GM12878 (cell line): ENCODE data around the gene SCNM1. TPM values are rescaled to one million over a fixed set of nuclear protein-coding genes. Genes with fewer than 3 reads are reported as not detected.

ENCODE experiments used
- ATAC-seq: fragments of 200-7000 bp; cut with Tn5 transposase; 3 replicates; pipeline ENCODE4 v1.9.1; 2020; ENCODE audit warnings: mild to moderate bottlenecking, moderate library complexity
- BruUV-seq: library from RNA; stranded (reverse); fragments of 400-500 nt; replicated peaks from 2 replicates; lab custom pipeline; 2021; lab: Mats Ljungman, UMichigan
- CTCF ChIA-PET: fragments of 300-600 bp; sonication (Branson Sonifier 250); formaldehyde crosslinking; extraction: SDS; loops from one replicate; lab custom pipeline; 2021; ENCODE audit warnings: inconsistent platforms; lab: Yijun Ruan, JAX
- POLR2A ChIA-PET: fragments of 350-600 bp; formaldehyde crosslinking; extraction: SDS; loops from one replicate; lab custom pipeline; 2021; ENCODE audit warnings: inconsistent platforms; lab: Charles Lee
- RAD21 ChIA-PET: fragments of 300-600 bp; sonication (Branson Sonifier 250); formaldehyde crosslinking; loops from one replicate; lab custom pipeline; 2023; ENCODE audit warnings: antibody characterized with exemption; ENCODE audit not compliant: unreplicated experiment; lab: Charles Lee
- SMC1A ChIA-PET: fragments of 300-600 bp; sonication (Branson Sonifier 250); formaldehyde crosslinking; loops from one replicate; lab custom pipeline; 2023; ENCODE audit not compliant: unreplicated experiment, uncharacterized antibody; lab: Charles Lee
- DNase-seq: peaks from one replicate; pipeline ENCODE4 v3.0.0-alpha.2; 2011; ENCODE audit warnings: low read depth, low spot score
- FAIRE-seq: peaks from 3 replicates; lab custom pipeline; 2011; peaks lifted over from hg19 to GRCh38; lab: Jason Lieb, UNC
- H2AFZ ChIP-seq: 2 replicates; pipeline ENCODE4 v1.6.0; 2011; ENCODE audit warnings: low read depth, low read length, control low read depth; ENCODE audit not compliant: control insufficient read depth
- H3K27ac ChIP-seq: 2 replicates; pipeline ENCODE4 v1.5.1; 2011; ENCODE audit warnings: control low read depth; ENCODE audit not compliant: control insufficient read depth, insufficient read depth
- H3K27me3 ChIP-seq, 2 experiments: replicated peaks in 1 of 2; 2 replicates each; pipeline versions ENCODE4 v1.6.0 to v1.6.1; 2011; ENCODE audit warnings: low read length in 1 of 2; ENCODE audit not compliant: control insufficient read depth in 2 of 2, insufficient read depth in 2 of 2
- H3K36me3 ChIP-seq, 2 experiments: 2 replicates each; pipeline ENCODE4 v1.5.1; 2011; ENCODE audit warnings: low read length in 1 of 2; ENCODE audit not compliant: control insufficient read depth in 2 of 2, insufficient read depth in 2 of 2
- H3K4me1 ChIP-seq: 2 replicates; pipeline ENCODE4 v1.6.1; 2011; ENCODE audit warnings: mild to moderate bottlenecking, low read length, moderate library complexity, mixed read lengths; ENCODE audit not compliant: control insufficient read depth, insufficient read depth
- H3K4me2 ChIP-seq: 2 replicates; pipeline ENCODE4 v1.6.0; 2011; ENCODE audit warnings: control low read depth; ENCODE audit not compliant: control insufficient read depth, insufficient read depth
- H3K4me3 ChIP-seq: fragments of 200-600 bp; sonication (generic); 2 replicates; pipeline ENCODE4 v1.5.1; 2016
- H3K79me2 ChIP-seq: 2 replicates; pipeline ENCODE4 v1.6.0; 2011; ENCODE audit warnings: low read length; ENCODE audit not compliant: control insufficient read depth, insufficient read depth
- H3K9ac ChIP-seq: 2 replicates; pipeline ENCODE4 v1.8.0; 2011; ENCODE audit warnings: low read length, control low read depth, mixed read lengths; ENCODE audit not compliant: control insufficient read depth, insufficient read depth
- H3K9me3 ChIP-seq: replicated peaks from 3 replicates; pipeline ENCODE4 v1.5.1; 2011; ENCODE audit warnings: mild to moderate bottlenecking, low read length; ENCODE audit not compliant: control insufficient read depth, insufficient read depth
- H4K20me1 ChIP-seq: 2 replicates; pipeline ENCODE4 v1.6.0; 2011; ENCODE audit not compliant: control insufficient read depth, insufficient read depth
- EGR1 ChIP-seq, 2 experiments: IDR thresholded peaks; 1 replicate in 1 of 2; 2 replicates in 1 of 2; pipeline ENCODE4 v1.6.1; 2011 to 2012; ENCODE audit warnings: low read depth in 2 of 2, low read length in 2 of 2, borderline replicate concordance in 1 of 2, mild to moderate bottlenecking in 1 of 2, moderate library complexity in 1 of 2
- GABPA ChIP-seq: IDR thresholded peaks from 2 replicates; pipeline ENCODE4 v1.6.1; 2014; ENCODE audit warnings: antibody characterized with exemption, low read depth, mild to moderate bottlenecking, inconsistent platforms
- MTA3 ChIP-seq: IDR thresholded peaks from 2 replicates; pipeline ENCODE4 v1.6.1; 2012; ENCODE audit warnings: low read length, inconsistent platforms, borderline replicate concordance
- PML ChIP-seq: IDR thresholded peaks from 2 replicates; pipeline ENCODE4 v1.6.1; 2012; ENCODE audit warnings: low read length, inconsistent platforms
- RBBP5 ChIP-seq: fragments of 200-600 bp; sonication (generic); conservative IDR thresholded peaks from 2 replicates; pipeline ENCODE4 v1.6.1; 2016
- RUNX3 ChIP-seq: IDR thresholded peaks from 2 replicates; pipeline ENCODE4 v1.6.1; 2012; ENCODE audit warnings: low read length, inconsistent platforms
- TARDBP ChIP-seq: IDR thresholded peaks from 2 replicates; pipeline ENCODE4 v1.6.1; 2016; ENCODE audit warnings: borderline replicate concordance
- ZNF622 ChIP-seq: fragments of 450-650 bp; IDR thresholded peaks from 2 replicates; pipeline ENCODE4 v1.6.1; 2017; ENCODE audit warnings: mild to moderate bottlenecking, inconsistent platforms
- WGBS: methylation state at CpG from one replicate; pipeline ENCODE4 v1.1.6; 2016; ENCODE audit warnings: low lambda C conversion rate; ENCODE audit not compliant: insufficient replicate concordance, insufficient coverage; ENCODE audit errors: missing lambda C conversion rate; 5-methylcytosine and 5-hydroxymethylcytosine counted together
- in situ Hi-C: fragments of 300-500 bp; cut with MboI; formaldehyde crosslinking; loops from 9 replicates; pipeline ENCODE4 v1.14.3; 2018; ENCODE audit warnings: mixed read lengths
- intact Hi-C: fragments of 100-400 bp; cut with micrococcal nuclease; formaldehyde crosslinking; loops from one replicate; pipeline ENCODE4 v1.14.2; 2022; ENCODE audit not compliant: unreplicated experiment
- polyA plus RNA-seq, 11 experiments: library from polyadenylated mRNA; depleted of rRNA in 4 of 11; unstranded in 6 of 11; stranded (reverse) in 5 of 11; fragments of >200 nt; fragmentation: Nextera tagmentation in 4 of 11; fragmentation: Illumina TruSeq in 1 of 11; extraction: Ambion mirVana in 4 of 11; extraction: Trizol in 1 of 11; gene quantifications; 1 replicate in 1 of 11; 2 replicates in 10 of 11; pipeline versions ENCODE4 v1.2.1 to v1.2.3, GENCODE V29; 2011 to 2016; ENCODE audit warnings: inconsistent platforms in 2 of 11, missing spikeins in 2 of 11, low read depth in 1 of 11
- total RNA-seq, 4 experiments: library from RNA; depleted of rRNA in 3 of 4; stranded (reverse); fragments of >200 nt in 3 of 4; fragmentation: Illumina TruSeq in 1 of 4; extraction: Trizol in 1 of 4; gene quantifications; 2 replicates each; pipeline versions ENCODE4 v1.2.1 to v1.2.3, GENCODE V29; 2013 to 2021
- TF ChIP-seq, protein P1 (sequence below): IDR thresholded peaks from 2 replicates; pipeline ENCODE4 v1.6.1; 2011; ENCODE audit warnings: low read depth, low read length, improper control_type of control experiment, borderline replicate concordance
- TF ChIP-seq, protein P2 (sequence below): fragments of 450-650 bp; IDR thresholded peaks from 2 replicates; pipeline ENCODE4 v1.6.1; 2017; ENCODE audit warnings: mild to moderate bottlenecking

Gene SCNM1
- total and polyA plus RNA-seq, 10 of the 15 experiments (the other 5 are each of a cell fraction or from before 2014, with no cell fraction given): 25.8 to 207 (median 76.9) TPM

DNA sequence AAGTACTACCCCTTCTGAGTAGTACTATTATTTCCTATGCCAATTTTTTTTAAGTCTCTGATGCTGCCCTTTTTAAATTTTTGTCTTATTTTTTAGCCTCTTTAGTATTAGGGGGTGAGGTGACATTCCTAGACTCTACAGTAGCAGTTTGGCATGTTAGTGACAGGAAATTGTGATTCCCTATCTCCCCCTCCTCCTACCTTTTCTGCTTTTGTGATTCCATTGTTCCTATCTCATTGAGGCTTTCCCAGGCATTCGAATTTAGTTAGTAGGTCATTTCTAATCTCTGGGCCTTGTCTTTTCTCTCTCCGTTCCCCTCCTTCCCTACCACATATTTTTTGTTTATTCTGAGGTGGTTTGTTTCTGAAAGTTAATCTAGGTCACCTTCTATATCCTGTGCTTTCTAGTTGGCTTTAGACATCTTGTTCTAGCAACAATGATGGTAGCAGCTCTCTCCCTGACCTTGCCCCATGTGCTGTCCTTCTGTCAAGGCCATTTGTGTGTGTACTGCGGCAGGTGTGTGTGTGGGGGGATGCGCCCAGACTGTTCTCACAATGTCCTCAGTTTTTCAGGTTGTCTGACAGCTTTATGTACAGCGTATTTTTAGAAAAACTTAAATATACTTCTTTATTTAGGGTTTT, 41.1 kb upstream of the SCNM1 start:
- ChIA-PET CTCF (interaction anchor here (0.6 to 1.3 kb wide), 2 partner anchors 15 to 25 kb away, joined by 3 read pairs; no protein-coding TSS in a partner anchor), RAD21 (no interaction called here), POLR2A (no interaction called here), SMC1A (no interaction called here)
- Histone ChIP-seq H2AFZ (no peak overlapping the region), H3K4me1 (no peaks in the 10 kb centered on the region), H3K79me2 (no peaks in the 10 kb centered on the region), H3K9me3 (no peaks in the 10 kb centered on the region), H3K4me3 (no peak overlapping the region), H3K36me3 (no peaks in the 10 kb centered on the region; a peak in 1 of 4 replicates), H3K9ac (no peak overlapping the region), H4K20me1 (no peaks in the 10 kb centered on the region), H3K27me3 (no peaks in the 10 kb centered on the region), H3K27ac (no peak overlapping the region), H3K4me2 (no peak overlapping the region)
- ATAC-seq (no peak), DNase-seq (no peak), FAIRE-seq (no peak)
- in situ Hi-C loops (no loop called here), intact Hi-C loops (no loop called here)
- WGBS: 71% methylated on average over 5 of the region's 5 CpGs
- BruUV-seq: no TSS peak
- TF ChIP-seq TARDBP (no peak), PML (no peak), RBBP5 (no peak)
- TF ChIP-seq, protein P1, sequence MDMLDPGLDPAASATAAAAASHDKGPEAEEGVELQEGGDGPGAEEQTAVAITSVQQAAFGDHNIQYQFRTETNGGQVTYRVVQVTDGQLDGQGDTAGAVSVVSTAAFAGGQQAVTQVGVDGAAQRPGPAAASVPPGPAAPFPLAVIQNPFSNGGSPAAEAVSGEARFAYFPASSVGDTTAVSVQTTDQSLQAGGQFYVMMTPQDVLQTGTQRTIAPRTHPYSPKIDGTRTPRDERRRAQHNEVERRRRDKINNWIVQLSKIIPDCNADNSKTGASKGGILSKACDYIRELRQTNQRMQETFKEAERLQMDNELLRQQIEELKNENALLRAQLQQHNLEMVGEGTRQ: no peak

DNA sequence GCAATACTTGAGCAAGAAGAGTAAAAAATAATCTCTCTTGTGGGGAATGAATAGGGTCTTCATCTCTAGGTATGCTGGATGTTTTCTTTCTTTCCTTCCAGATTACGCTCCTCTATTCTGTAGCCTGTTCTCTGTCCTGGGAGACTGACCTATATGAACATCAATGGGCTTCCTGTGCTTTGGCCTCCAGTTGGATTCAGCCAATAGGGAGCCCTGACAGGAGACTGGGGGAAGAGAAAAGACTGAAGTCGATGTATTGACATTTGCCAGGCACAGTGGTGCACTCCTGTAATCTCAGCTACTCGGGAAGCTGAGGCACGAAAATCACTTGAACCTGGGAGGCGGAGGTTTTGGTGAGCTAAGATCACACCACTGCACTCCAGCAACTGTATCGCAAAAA, 37.1 kb upstream of the SCNM1 start:
- intact Hi-C loops (no loop called here), in situ Hi-C loops (no loop called here)
- ChIA-PET RAD21 (no interaction called here), POLR2A (interaction anchor here (0.6 to 0.7 kb wide), 3 partner anchors 119 to 619 kb away, joined by 4 to 5 read pairs (median 4); no protein-coding TSS in a partner anchor), SMC1A (no interaction called here), CTCF (interaction anchor here (0.6 to 3.3 kb wide), 3 partner anchors 28 to 694 kb away, joined by 3 to 8 read pairs (median 4); partner anchors contain the start of gene TNFAIP8L2)
- Histone ChIP-seq H4K20me1 (no peaks in the 10 kb centered on the region), H3K4me2 (no peak overlapping the region), H3K79me2 (no peaks in the 10 kb centered on the region), H3K4me1 (peaks cover 5% of the 10 kb centered on the region; the same call in 1 of the 2 replicates), H3K27me3 (no peaks in the 10 kb centered on the region), H3K36me3 (no peaks in the 10 kb centered on the region; a peak in 1 of 4 replicates), H3K9me3 (no peaks in the 10 kb centered on the region), H3K9ac (no peak overlapping the region), H2AFZ (no peak overlapping the region), H3K27ac (no peak overlapping the region), H3K4me3 (no peak overlapping the region)
- BruUV-seq: no TSS peak
- TF ChIP-seq RUNX3 (no peak), EGR1 (IDR thresholded peaks at IDR 0.05; ENCODE audit: borderline replicate concordance in 1 of 2, low read depth in 2 of 2, low read length in 2 of 2) (no peak), ZNF622 (no peak), GABPA (no peak), MTA3 (no peak)
- TF ChIP-seq, protein P2, sequence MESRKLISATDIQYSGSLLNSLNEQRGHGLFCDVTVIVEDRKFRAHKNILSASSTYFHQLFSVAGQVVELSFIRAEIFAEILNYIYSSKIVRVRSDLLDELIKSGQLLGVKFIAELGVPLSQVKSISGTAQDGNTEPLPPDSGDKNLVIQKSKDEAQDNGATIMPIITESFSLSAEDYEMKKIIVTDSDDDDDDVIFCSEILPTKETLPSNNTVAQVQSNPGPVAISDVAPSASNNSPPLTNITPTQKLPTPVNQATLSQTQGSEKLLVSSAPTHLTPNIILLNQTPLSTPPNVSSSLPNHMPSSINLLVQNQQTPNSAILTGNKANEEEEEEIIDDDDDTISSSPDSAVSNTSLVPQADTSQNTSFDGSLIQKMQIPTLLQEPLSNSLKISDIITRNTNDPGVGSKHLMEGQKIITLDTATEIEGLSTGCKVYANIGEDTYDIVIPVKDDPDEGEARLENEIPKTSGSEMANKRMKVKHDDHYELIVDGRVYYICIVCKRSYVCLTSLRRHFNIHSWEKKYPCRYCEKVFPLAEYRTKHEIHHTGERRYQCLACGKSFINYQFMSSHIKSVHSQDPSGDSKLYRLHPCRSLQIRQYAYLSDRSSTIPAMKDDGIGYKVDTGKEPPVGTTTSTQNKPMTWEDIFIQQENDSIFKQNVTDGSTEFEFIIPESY: no peak
- DNase-seq: no peak
- FAIRE-seq: no peak
- WGBS: 56% methylated on average over 1 of the region's 6 CpGs
- no peak for ATAC-seq
